SK-N-SH (cell line): Measurements from ENCODE around the gene THBS3. TPM values are rescaled to one million over a fixed set of nuclear protein-coding genes. Genes with fewer than 3 reads are reported as not detected.
"Not testable (repeated sequence)": the region's sequence is repeated elsewhere in the genome, so short reads cannot be mapped to it uniquely, and the experiment has no call there.

Experiments
- CTCF ChIA-PET: fragments of 300-600, 350-600 bp; formaldehyde crosslinking; extraction: SDS; loops from one replicate; lab custom pipeline; 2021; lab: Yijun Ruan, JAX
- POLR2A ChIA-PET: fragments of 350-600 bp; sonication (Branson Sonifier 250); formaldehyde crosslinking; extraction: SDS; loops from one replicate; lab custom pipeline; 2020; ENCODE audit warnings: antibody characterized with exemption, inconsistent platforms; lab: Yijun Ruan, JAX
- DNase-seq: peaks from one replicate; pipeline ENCODE4 v3.0.0; 2012
- H2AFZ ChIP-seq: fragments of 200-600 bp; sonication (generic); 2 replicates; pipeline ENCODE4 v1.8.1; 2016; ENCODE audit warnings: antibody characterized with exemption, mild to moderate bottlenecking, low read depth
- H3F3A ChIP-seq: fragments of 200-600 bp; sonication (generic); replicated peaks from 2 replicates; pipeline ENCODE3; 2016; ENCODE audit warnings: antibody characterized with exemption, mild to moderate bottlenecking; ENCODE audit not compliant: insufficient read depth
- H3K27ac ChIP-seq, 2 experiments: fragments of 200-500 bp in 1 of 2; fragments of 200-600 bp in 1 of 2; sonication (Bioruptor generic) in 1 of 2; sonication (generic), shearing (Covaris generic) in 1 of 2; 2 replicates each; pipeline versions ENCODE4 v1.5.1 to v1.6.1; 2014 to 2016; ENCODE audit warnings: low read depth in 2 of 2, inconsistent platforms in 1 of 2, low read length in 1 of 2, mild to moderate bottlenecking in 1 of 2, mixed read lengths in 1 of 2
- H3K27me3 ChIP-seq: fragments of 200-600 bp; sonication (generic), shearing (Covaris generic); 2 replicates; pipeline ENCODE4 v1.6.1; 2016; ENCODE audit warnings: mixed run types; ENCODE audit not compliant: insufficient read depth
- H3K36me3 ChIP-seq, 2 experiments: fragments of 200-500 bp in 1 of 2; fragments of 200-600 bp in 1 of 2; sonication (Bioruptor generic) in 1 of 2; sonication (generic) in 1 of 2; replicated peaks in 1 of 2; 2 replicates each; pipeline versions ENCODE3 to v1.5.1; 2014 to 2016; ENCODE audit warnings: low read length in 1 of 2, mild to moderate bottlenecking in 1 of 2; ENCODE audit not compliant: insufficient read depth in 2 of 2, control insufficient read depth in 1 of 2
- H3K4me1 ChIP-seq, 2 experiments: fragments of 200-500 bp in 1 of 2; fragments of 200-600 bp in 1 of 2; sonication (Bioruptor generic) in 1 of 2; sonication (generic), shearing (Covaris generic) in 1 of 2; 2 replicates each; pipeline versions ENCODE4 v1.5.1 to v1.6.1; 2014 to 2016; ENCODE audit warnings: low read depth in 1 of 2, low read length in 1 of 2, mixed run types in 1 of 2; ENCODE audit not compliant: insufficient read depth in 2 of 2, control insufficient read depth in 1 of 2
- H3K4me2 ChIP-seq: fragments of 200-600 bp; sonication (generic), shearing (Covaris generic); 2 replicates; pipeline ENCODE4 v1.6.1; 2017; ENCODE audit warnings: mixed run types
- H3K4me3 ChIP-seq, 2 experiments: fragments of 200-500 bp in 1 of 2; fragments of 200-600 bp in 1 of 2; sonication (Bioruptor generic) in 1 of 2; sonication (generic), shearing (Covaris generic) in 1 of 2; 2 replicates each; pipeline versions ENCODE4 v1.5.1 to v1.8.1; 2014 to 2016; ENCODE audit warnings: low read depth in 2 of 2, inconsistent platforms in 1 of 2, low read length in 1 of 2, mild to moderate bottlenecking in 1 of 2, mixed read lengths in 1 of 2, moderate library complexity in 1 of 2
- H3K79me2 ChIP-seq: fragments of 200-600 bp; sonication (generic); 2 replicates; pipeline ENCODE4 v1.8.1; 2017; ENCODE audit warnings: mild to moderate bottlenecking; ENCODE audit not compliant: insufficient read depth
- H3K9ac ChIP-seq: fragments of 200-600 bp; sonication (generic); 2 replicates; pipeline ENCODE4 v1.6.1; 2017; ENCODE audit warnings: mixed run types
- H3K9me2 ChIP-seq: fragments of 200-600 bp; sonication (generic); 2 replicates; pipeline ENCODE4 v1.6.1; 2017; ENCODE audit warnings: mixed run types
- H3K9me3 ChIP-seq: fragments of 200-600 bp; sonication (generic); 2 replicates; pipeline ENCODE4 v1.6.1; 2017; ENCODE audit warnings: mixed run types, mild to moderate bottlenecking, moderate library complexity
- H4K20me1 ChIP-seq: fragments of 200-600 bp; sonication (generic); 2 replicates; pipeline ENCODE4 v1.6.1; 2017; ENCODE audit warnings: mild to moderate bottlenecking, mixed run types; ENCODE audit not compliant: insufficient read depth
- ELF1 ChIP-seq: IDR thresholded peaks from 2 replicates; pipeline ENCODE4 v1.4.0; 2012
- EP300 ChIP-seq, 2 experiments: IDR thresholded peaks; 2 replicates each; pipeline versions ENCODE4 v1.4.0 to v1.6.1; 2012; ENCODE audit warnings: borderline replicate concordance in 1 of 2, low read depth in 1 of 2, low read length in 1 of 2
- EZH2phosphoT487 ChIP-seq: fragments of 200-600 bp; sonication (generic); IDR thresholded peaks from 2 replicates; pipeline ENCODE4 v1.6.1; 2017; ENCODE audit warnings: low read depth, mixed run types, mild to moderate bottlenecking, antibody characterized with exemption, moderate library complexity, borderline replicate concordance
- GABPA ChIP-seq: IDR thresholded peaks from 2 replicates; pipeline ENCODE4 v1.4.0; 2012; ENCODE audit warnings: low read depth, mild to moderate bottlenecking
- GATA2 ChIP-seq: sonication (generic); formaldehyde crosslinking; IDR thresholded peaks from 2 replicates; pipeline ENCODE4 v1.5.0; 2020; ENCODE audit warnings: mild to moderate bottlenecking, missing genetic modification reagents
- JUND ChIP-seq: IDR thresholded peaks from 2 replicates; pipeline ENCODE4 v1.4.0; 2012
- MXI1 ChIP-seq: IDR thresholded peaks from 2 replicates; pipeline ENCODE4 v1.6.1; 2012; ENCODE audit warnings: mild to moderate bottlenecking, low read depth, low read length, improper control_type of control experiment
- NRF1 ChIP-seq: IDR thresholded peaks from 2 replicates; pipeline ENCODE4 v1.6.1; 2012; ENCODE audit warnings: low read depth, mild to moderate bottlenecking, low read length
- POLR2AphosphoS5 ChIP-seq: IDR thresholded peaks from 2 replicates; pipeline ENCODE4 v1.6.1; 2012; ENCODE audit warnings: low read depth, low read length
- RCOR1 ChIP-seq: fragments of 150-350 bp; IDR thresholded peaks from 2 replicates; pipeline ENCODE4 v1.6.1; 2017; ENCODE audit warnings: antibody characterized with exemption, low read length
- REST ChIP-seq: IDR thresholded peaks from 2 replicates; pipeline ENCODE4 v1.6.1; 2012; ENCODE audit warnings: mild to moderate bottlenecking, low read depth, low read length, moderate library complexity
- RFX5 ChIP-seq: IDR thresholded peaks from 2 replicates; pipeline ENCODE4 v1.6.1; 2012; ENCODE audit warnings: mild to moderate bottlenecking, improper control_type of control experiment, low read length
- SIN3A ChIP-seq: IDR thresholded peaks from 2 replicates; pipeline ENCODE4 v1.6.1; 2012; ENCODE audit warnings: low read depth, mild to moderate bottlenecking, low read length, moderate library complexity, borderline replicate concordance
- SMC3 ChIP-seq: IDR thresholded peaks from 2 replicates; pipeline ENCODE4 v1.6.1; 2012; ENCODE audit warnings: low read depth, low read length, improper control_type of control experiment
- TAF1 ChIP-seq: IDR thresholded peaks from 2 replicates; pipeline ENCODE4 v1.6.1; 2012; ENCODE audit warnings: low read depth, mild to moderate bottlenecking, low read length, moderate library complexity, borderline replicate concordance
- TCF12 ChIP-seq: IDR thresholded peaks from 2 replicates; pipeline ENCODE4 v1.4.0; 2012
- TEAD4 ChIP-seq: IDR thresholded peaks from 2 replicates; pipeline ENCODE4 v1.4.0; 2012; ENCODE audit warnings: mild to moderate bottlenecking, borderline replicate concordance; ENCODE audit not compliant: insufficient read depth
- USF2 ChIP-seq: fragments of 150-350 bp; IDR thresholded peaks from 2 replicates; pipeline ENCODE4 v1.6.1; 2017; ENCODE audit warnings: antibody characterized with exemption, low read length, low read depth, borderline replicate concordance
- YY1 ChIP-seq: IDR thresholded peaks from 2 replicates; pipeline ENCODE4 v1.4.0; 2012; ENCODE audit warnings: low read depth, mild to moderate bottlenecking
- WGBS: methylation state at CpG from one replicate; pipeline ENCODE4 v1.1.6; 2017; ENCODE audit warnings: low lambda C conversion rate; 5-methylcytosine and 5-hydroxymethylcytosine counted together
- polyA plus RNA-seq, 3 experiments: library from polyadenylated mRNA; depleted of rRNA; stranded (reverse); fragments of >200 nt; gene quantifications; 2 replicates each; pipeline ENCODE4 v1.2.3, GENCODE V29; 2012
- TF ChIP-seq, protein P1 (sequence below): fragments of 200-600 bp; sonication (generic); IDR thresholded peaks from 2 replicates; pipeline ENCODE4 v1.6.1; 2017; ENCODE audit warnings: antibody characterized with exemption, mild to moderate bottlenecking, moderate library complexity
- TF ChIP-seq, protein P2 (sequence below): IDR thresholded peaks from 2 replicates; pipeline ENCODE4 v1.4.0; 2012; ENCODE audit warnings: low read depth, borderline replicate concordance

THBS3 gene
- polyA plus RNA-seq, 1 of the 3 experiments (the other 2 are of a cell fraction) = 124 TPM

DNA sequence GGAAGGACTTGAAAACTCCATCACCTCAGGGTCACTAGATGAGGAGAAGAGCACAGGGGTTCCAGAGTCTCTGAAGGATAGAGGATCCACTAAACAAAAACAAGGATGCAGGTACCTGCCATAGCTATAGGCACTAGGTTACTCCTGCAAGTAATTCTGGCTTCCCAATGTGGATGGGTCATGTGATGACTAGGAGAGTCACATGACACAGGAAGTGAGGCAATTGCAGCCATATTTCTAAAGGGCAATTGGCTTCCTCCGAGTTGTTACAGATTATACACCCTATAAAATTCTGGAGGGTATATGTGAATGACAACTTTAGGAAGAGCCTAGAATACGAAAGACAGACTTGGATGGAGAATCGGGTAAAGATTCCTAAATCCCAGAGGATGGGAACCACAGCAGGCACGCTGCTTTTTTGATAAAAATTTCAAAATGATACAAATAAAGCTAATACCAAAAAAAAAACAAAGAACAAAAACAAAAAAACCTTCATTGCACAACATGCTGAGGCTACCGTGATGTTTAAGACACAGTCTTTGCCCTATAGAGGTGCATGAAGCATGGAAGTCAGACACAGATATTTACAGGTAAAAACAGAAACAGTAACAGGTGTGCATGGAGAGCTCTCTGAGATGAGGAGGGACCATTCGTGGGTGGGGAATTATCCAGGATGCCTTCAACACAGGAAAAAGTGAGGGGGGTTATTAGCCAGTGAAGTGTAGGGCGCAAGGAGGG lies 11.3 kb upstream of the THBS3 start:
- Histone ChIP-seq H3K4me1 (peaks cover 0 to 14% of the 10 kb centered on the region in 2 experiments; a peak in 2 of 4 replicates), H3K79me2 (peaks cover 9% of the 10 kb centered on the region; the same call in 1 of the 2 replicates), H3F3A (peaks cover 12% of the 10 kb centered on the region), H4K20me1 (no peaks in the 10 kb centered on the region), H3K4me2 (peak overlapping the region; percentile 5), H3K27ac (peak overlapping the region in 1 of 2 experiments; percentile 71; a peak in 2 of 4 replicates), H3K36me3 (peaks cover 0 to 7% of the 10 kb centered on the region in 2 experiments), H3K27me3 (no peaks in the 10 kb centered on the region), H3K9ac (peak overlapping the region; percentile 20; the same call in 1 of the 2 replicates), H3K9me3 (no peaks in the 10 kb centered on the region), H3K4me3 (peak overlapping the region in 1 of 2 experiments; percentile 33; a peak in 2 of 4 replicates), H3K9me2 (no peaks in the 10 kb centered on the region), H2AFZ (peak overlapping the region; percentile 76)
- 29% methylated on average over 7 of the region's 7 CpGs for WGBS
- ChIA-PET POLR2A (interaction anchor here (0.6 to 2.6 kb wide), 5 partner anchors 9 to 436 kb away, joined by 3 to 11 read pairs (median 5); partner anchors contain the start of genes MTX1 and THBS3), CTCF (interaction anchor here (0.6 to 2.7 kb wide), 6 partner anchors 9 to 129 kb away, joined by 3 to 9 read pairs (median 6); partner anchors contain the start of gene THBS3)
- TF ChIP-seq NRF1 (no peak), EP300 (IDR thresholded peaks at IDR 0.05; ENCODE audit: borderline replicate concordance in 1 of 2, low read depth in 1 of 2, low read length in 1 of 2) (no peak), REST (no peak), MXI1 (peak; percentile 47; the same call in 1 of the 2 replicates), TEAD4 (no peak), EZH2phosphoT487 (no peak), SMC3 (no peak), POLR2AphosphoS5 (peak; percentile 12; the same call in 1 of the 2 replicates), SIN3A (peak; percentile 79; the same call in 1 of the 2 replicates), USF2 (peak; percentile 97), JUND (no peak), TAF1 (peak; percentile 58; the same call in 1 of the 2 replicates), RCOR1 (0 out of 2 replicates have a peak, but pooled peaks have one; percentile 40), GATA2 (CRISPR knock-in tag) (no peak), YY1 (peak; percentile 97), GABPA (peak; percentile 39; the same call in 1 of the 2 replicates), TCF12 (no peak), ELF1 (peak; percentile 87), RFX5 (no peak)
- TF ChIP-seq, protein P1, sequence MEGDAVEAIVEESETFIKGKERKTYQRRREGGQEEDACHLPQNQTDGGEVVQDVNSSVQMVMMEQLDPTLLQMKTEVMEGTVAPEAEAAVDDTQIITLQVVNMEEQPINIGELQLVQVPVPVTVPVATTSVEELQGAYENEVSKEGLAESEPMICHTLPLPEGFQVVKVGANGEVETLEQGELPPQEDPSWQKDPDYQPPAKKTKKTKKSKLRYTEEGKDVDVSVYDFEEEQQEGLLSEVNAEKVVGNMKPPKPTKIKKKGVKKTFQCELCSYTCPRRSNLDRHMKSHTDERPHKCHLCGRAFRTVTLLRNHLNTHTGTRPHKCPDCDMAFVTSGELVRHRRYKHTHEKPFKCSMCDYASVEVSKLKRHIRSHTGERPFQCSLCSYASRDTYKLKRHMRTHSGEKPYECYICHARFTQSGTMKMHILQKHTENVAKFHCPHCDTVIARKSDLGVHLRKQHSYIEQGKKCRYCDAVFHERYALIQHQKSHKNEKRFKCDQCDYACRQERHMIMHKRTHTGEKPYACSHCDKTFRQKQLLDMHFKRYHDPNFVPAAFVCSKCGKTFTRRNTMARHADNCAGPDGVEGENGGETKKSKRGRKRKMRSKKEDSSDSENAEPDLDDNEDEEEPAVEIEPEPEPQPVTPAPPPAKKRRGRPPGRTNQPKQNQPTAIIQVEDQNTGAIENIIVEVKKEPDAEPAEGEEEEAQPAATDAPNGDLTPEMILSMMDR = no peak
- TF ChIP-seq, protein P2, sequence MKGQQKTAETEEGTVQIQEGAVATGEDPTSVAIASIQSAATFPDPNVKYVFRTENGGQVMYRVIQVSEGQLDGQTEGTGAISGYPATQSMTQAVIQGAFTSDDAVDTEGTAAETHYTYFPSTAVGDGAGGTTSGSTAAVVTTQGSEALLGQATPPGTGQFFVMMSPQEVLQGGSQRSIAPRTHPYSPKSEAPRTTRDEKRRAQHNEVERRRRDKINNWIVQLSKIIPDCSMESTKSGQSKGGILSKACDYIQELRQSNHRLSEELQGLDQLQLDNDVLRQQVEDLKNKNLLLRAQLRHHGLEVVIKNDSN = peak; percentile 99
- peak; percentile 77 for DNase-seq

DNA sequence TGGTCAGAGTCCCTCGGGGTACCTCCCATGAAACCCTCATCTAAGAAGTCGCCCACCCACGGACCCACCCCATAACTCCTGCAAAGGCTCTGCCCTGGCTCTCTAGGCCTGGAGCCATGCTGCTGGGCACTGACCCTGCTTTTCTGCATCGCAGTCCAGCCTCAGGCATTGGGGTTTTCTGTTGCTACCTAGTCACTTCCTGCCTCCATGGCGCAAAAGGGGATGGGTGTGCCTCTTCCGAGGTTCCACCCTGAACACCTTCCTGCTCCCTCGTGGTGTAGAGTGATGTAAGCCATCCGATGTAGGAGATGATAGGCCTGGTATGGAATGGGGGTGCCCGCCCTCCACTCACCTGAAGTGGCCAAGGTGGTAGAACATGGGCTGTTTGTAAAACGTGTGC lies 7.0 kb upstream of the THBS3 start:
- H4K20me1 ChIP-seq, H3K4me2 ChIP-seq, H3K27ac ChIP-seq, H3K9me2 ChIP-seq, H3K27me3 ChIP-seq, H3F3A ChIP-seq, DNase-seq, H3K4me3 ChIP-seq, H2AFZ ChIP-seq, H3K9ac ChIP-seq, POLR2A ChIA-PET, H3K9me3 ChIP-seq, H3K79me2 ChIP-seq: not testable (repeated sequence)
- peaks cover 3 to 21% of the 10 kb centered on the region in 2 experiments for H3K36me3 ChIP-seq
- H3K4me1 ChIP-seq = peaks cover 0 to 20% of the 10 kb centered on the region in 2 experiments; a peak in 3 of 4 replicates
- 78% methylated on average over 4 of the region's 10 CpGs for WGBS
- CTCF ChIA-PET = interaction anchor here (2.4 kb wide), 1 partner anchor 8 kb away, joined by 8 read pairs; no protein-coding TSS in a partner anchor
